ENCODE data around the gene PTCH2.
"Not testable (repeated sequence)": the region's sequence is repeated elsewhere in the genome, so short reads cannot be mapped to it uniquely, and the experiment has no call there.

The PTCH2 gene

DNA sequence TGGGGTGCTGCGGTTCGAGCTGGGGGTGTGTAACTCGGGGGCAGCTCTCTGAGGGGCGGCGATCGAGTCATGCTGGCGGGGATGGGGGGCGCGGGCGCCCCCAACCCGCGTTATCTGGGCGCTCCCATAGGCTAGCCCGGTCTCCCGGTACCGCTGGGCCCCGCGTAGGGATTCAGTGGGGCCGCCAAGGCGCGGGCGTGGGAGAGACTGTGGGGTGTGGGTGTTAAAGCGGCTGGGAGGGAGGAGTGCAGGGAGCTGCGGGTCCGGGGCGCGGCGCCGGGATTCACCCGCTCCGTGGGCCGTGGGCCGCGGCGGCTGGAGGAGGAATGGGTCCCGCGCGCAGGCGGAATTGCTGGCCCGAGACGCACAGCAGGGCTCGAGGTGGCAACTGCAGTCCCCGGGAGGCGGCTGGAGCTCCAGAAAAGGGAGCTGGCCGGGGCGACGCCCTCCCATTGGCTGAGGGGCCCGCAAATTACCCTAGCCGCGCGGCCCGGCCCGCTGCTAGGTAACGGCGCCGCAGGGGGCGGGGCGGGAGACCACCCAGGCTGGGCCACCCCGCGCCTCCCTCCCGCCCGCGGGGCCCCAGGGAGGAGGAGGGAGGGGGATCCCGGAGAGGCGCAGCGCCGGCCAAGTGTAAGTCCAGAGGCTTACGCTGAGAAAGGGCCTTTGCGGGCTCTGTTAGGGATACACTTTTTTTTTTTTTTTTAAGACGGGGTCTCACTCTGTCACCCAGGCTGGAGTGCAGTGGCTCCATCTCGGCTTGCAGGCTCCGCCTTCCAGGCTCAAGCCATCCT lies at the start of gene PTCH2:
Gene PTCH2 (minus strand): TSS at position 392 of the 794 bp plus-strand sequence. CDS start 321 bp downstream, at position 71.
- no peak for DNase-seq

- DNase-seq: peak; percentile 6
Observed at GRCh38 chr1:44890007-44890406, 47.0 kb upstream of the PTCH2 start.

GRCh38 chr1:44885406-44885805 lies 42.4 kb upstream of the PTCH2 start:
- DNase-seq: no peak

DNA sequence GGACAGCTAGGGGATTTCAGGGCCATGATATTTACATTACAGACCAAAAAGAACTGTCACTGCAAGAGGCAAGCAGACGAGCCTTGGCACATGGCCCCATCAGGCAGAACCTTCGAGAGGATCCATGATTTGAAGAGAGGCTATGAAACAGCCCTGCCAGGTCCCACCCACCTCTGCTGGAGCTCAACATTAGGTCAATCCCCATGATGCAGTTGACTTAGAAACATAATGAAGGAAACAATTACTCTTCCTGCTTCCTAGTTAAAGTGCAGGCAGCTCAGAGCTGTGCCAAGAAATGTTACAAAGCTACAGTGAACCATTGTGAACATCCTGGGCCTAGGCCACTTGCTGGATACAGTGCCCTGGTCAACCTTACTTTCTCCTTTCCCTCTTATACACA lies 41.7 kb upstream of the PTCH2 start:
- DNase-seq: no peak

- no peak for DNase-seq
Observed at GRCh38 chr1:44881011-44881632, 38.1 kb upstream of the PTCH2 start.

GRCh38 chr1:44874155-44874554 lies 31.1 kb upstream of the PTCH2 start:
- DNase-seq: no peak

- no peak for DNase-seq
Observed at GRCh38 chr1:44870096-44870495, 27.0 kb upstream of the PTCH2 start.

- DNase-seq: no peak
Observed at GRCh38 chr1:44867801-44868200, 24.7 kb upstream of the PTCH2 start.

GRCh38 chr1:44862829-44863401 lies 19.9 kb upstream of the PTCH2 start:
- DNase-seq: no peak

GRCh38 chr1:44860891-44861425 lies 17.9 kb upstream of the PTCH2 start:
- no peak for DNase-seq

- no peak for DNase-seq
Observed at GRCh38 chr1:44860331-44860730, 17.3 kb upstream of the PTCH2 start.

DNA sequence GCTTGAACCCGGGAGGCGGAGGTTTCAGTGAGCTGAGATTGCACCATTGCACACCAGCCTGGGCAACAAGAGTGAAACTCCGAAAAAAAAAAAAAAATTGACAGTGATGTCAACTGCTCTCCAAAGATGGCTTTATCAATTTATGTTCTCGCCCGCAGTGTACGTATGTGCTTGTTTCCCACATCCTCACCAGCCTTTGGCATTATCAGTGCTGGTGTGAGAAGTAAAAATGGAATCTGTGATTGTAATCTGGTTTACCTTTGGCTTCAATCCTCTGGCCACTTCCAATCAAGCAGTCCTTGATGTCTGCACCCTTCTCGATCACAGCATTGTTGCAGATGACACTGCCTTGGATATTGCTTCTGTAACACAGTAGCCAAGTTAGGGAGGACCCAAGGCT lies 14.4 kb upstream of the PTCH2 start:
- DNase-seq: no peak

DNA sequence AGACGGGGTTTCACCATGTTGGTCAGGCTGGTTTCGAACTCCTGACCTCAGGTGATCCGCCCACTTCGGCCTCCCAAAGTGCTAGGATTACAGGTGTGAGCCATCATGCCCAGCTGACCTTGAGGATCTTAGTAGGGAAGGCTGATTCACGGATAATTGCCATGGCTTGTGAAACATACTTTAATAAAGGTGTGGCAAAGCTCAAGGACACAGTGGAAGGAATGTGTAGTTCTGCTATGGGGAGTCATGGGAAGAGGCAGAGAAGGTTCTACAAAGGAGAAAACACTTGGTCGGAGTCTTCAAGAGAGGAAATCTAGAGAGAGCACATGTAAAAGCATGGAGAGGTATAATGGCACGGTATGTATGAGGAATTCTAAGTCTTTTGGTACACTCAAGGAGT lies 12.7 kb upstream of the PTCH2 start:
- no peak for DNase-seq

DNA sequence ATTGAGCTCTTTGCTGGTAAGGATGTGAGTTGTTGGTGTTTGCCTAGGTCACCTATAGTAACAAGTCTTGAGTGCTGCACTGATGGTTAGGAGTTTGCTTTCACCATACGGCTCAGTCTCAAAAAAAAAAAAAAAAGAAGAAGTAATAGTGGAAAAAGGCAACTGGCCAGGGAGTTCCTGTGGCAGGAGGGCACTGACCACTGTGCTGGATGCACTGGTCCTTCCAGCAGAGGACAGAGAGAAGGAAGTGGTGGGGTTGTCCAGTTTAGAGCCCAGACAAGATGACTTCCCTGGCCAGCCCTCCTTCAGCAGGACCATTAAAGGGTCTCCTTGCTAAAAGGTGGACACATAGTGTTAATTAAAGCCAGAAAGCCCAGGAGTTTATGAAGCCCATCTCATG lies 11.9 kb upstream of the PTCH2 start:
- DNase-seq: no peak

GRCh38 chr1:44853201-44853600 lies 10.1 kb upstream of the PTCH2 start:
- DNase-seq: no peak

DNA sequence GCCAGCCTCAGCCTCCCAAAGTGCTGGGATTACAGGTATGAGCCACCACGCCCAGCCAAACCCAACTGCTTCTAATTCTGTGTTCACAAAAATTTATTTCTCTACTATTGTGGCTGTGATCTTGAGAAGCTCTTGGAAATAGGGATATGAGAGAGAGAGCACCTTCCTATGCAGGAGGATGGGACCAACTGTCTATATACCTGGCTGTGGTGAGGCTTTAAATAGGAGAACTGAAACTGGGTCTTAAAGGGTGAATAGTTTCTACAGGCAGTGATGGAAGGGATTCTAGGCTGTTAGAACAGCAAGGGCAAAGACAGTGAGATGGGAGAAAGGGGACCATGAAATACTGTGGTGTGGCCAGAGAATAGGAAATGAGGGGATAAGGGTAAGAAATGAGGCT lies 8.3 kb upstream of the PTCH2 start:
- DNase-seq: no peak

DNA sequence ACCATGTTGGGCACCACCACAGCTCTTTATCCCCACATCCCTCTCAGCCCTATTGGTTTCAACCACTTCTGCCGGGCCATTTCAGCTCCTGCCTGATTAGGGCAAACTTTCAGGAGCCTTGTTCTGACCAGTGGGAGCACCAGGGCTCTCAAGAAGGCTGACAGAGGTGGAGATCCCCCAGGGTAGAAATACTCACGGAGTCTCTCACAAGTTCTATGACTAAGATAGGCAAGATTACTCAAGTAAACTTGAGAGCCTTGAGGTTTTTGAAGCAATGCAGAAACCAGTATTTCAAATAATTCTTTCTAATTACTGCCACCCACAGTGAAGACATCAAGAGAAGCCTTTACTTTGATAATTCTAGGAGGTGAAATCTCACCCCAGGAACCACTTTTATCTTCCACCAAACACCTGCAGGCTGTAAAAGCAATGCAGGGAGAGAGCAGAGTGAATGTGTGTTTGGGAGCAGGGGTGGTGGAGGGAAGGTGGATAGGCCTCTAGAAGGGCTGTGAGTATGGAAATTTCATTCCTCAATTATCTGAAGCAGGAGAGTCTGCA lies 6.6 kb upstream of the PTCH2 start:
- no peak for DNase-seq

DNA sequence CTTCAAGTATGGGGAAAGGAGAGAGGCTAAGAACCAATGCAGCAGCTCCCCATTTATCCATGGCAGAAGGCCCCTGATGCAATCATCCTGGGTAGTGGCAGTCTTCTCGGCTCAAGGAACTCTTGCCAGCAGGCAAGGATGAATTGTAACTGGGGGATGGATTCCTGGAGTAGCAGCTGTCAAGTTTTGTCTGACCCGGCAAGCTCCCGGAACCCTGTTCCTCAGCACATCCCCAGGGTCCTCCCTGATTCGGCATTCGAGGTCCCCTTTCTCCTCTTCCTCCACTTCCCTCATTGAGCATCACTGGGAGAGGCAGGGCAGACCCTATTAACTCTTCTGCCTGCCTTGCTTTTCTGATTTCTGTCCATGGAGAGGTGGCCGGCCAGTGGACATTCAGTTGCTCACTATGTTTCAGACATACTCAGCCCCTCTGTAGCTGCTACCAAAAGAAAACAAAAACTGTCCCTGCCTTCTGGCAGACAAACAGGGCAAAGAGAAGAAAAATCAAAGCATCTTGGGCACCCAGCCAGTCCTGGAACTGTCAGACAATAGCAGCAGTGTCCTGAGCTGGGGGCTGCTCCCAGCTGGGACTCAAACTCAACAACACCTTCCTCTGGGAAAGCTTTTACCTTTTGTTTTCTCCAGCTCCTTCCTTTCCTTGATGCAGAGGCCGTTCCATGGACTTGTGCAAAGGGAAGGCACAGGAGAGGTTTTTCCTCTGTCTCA lies 5.6 kb upstream of the PTCH2 start:
- DNase-seq: no peak

DNA sequence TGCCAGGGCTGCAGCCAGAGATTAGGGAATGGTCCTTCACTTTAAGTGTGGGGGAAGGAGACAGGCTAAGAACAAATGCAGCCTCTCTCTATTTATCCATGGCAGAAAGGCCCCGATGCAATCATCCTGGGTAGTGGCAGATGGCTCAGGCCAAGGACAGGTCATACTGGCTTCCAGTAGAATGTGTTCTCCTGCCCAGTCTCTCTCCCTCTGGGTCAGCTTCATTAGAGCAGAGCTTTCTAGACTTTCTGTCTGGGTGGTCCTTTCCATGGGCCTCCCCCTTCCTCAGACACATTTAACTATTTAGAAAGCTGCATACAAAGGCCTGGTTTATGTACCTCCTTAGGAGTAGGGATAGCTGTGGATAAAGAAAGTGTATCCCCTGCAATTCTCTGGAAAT lies 4.8 kb upstream of the PTCH2 start:
- DNase-seq: no peak

DNA sequence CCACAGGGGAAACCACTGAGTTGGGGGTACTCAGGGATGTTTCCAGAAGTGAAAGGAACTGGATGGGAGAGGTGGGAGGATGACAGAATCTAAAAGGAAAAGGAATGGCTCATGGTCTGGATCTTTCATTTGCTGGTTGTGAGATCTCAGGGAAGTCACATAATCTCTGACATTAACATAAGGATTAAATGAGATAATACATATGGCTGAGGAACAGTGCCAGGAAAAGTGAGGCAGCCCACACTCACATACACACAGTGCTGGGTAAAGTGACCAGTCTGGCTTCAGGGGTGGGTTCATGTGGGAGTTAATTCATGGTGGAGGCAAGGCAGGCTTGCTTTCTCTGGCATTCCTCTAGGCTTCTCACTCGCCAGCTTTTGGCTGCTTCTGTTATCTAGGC lies 3.9 kb upstream of the PTCH2 start:
- DNase-seq: no peak

DNA sequence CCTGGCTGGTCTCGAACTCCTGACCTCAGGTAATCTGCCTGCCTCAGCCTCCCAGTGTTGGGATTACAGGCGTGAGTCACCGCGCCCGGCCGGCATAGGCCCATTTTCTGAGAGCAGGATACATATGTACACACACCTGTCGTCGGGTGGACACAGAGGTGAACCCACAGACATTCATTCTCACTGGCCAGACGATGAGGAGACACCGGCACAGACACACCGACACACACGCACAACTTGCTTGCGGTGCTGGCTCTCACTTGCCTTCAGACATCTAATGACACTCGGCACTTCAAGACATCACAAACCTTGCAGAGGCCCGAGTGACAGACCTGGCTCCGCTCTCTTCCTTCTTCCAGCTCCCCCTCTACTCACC lies 579 bp downstream of the PTCH2 start:
- no peak for DNase-seq

- no peak for DNase-seq
Observed at GRCh38 chr1:44839576-44839975, 3.5 kb downstream of the PTCH2 start.

- not testable (repeated sequence) for DNase-seq
Observed at GRCh38 chr1:44838294-44838693, 4.8 kb downstream of the PTCH2 start.

All from activated CD4-positive, alpha-beta T cell treated with anti-CD3 and anti-CD28 coated beads for 48 hours (primary cell).